SU-DHL-6 (cell line): ENCODE measurements around the gene TIMM17A.

Experiments
- H2AFZ ChIP-seq: fragments of 200-600 bp; sonication (generic); 2 replicates; pipeline ENCODE4 v1.6.1; 2014; ENCODE audit warnings: low read depth, mild to moderate bottlenecking, moderate library complexity, mixed read lengths, antibody characterized with exemption, low read length; ENCODE audit not compliant: severe bottlenecking
- H3F3A ChIP-seq: fragments of 200-600 bp; shearing (Covaris generic); 2 replicates; pipeline ENCODE4 v1.6.0; 2016; ENCODE audit warnings: antibody characterized with exemption, mild to moderate bottlenecking; ENCODE audit not compliant: insufficient read depth
- H3K27ac ChIP-seq: fragments of 200-600 bp; sonication (generic); 2 replicates; pipeline ENCODE4 v1.5.1; 2016; ENCODE audit warnings: low read depth, mild to moderate bottlenecking, low read length, moderate library complexity, mixed read lengths
- H3K27me3 ChIP-seq: fragments of 200-600 bp; sonication (generic), shearing (Covaris generic); 2 replicates; pipeline ENCODE4 v1.6.0; 2014; ENCODE audit warnings: mild to moderate bottlenecking, low read length
- H3K36me3 ChIP-seq: fragments of 200-600 bp; sonication (generic); 2 replicates; pipeline ENCODE4 v1.6.1; 2014; ENCODE audit warnings: mild to moderate bottlenecking, low read length, mixed read lengths
- H3K4me2 ChIP-seq: fragments of 300-600, 200-600 bp; shearing (Covaris generic), sonication (generic); 2 replicates; pipeline ENCODE4 v1.6.0; 2014; ENCODE audit warnings: low read length, low read depth, mild to moderate bottlenecking; ENCODE audit not compliant: poor library complexity, severe bottlenecking
- H3K4me3 ChIP-seq: fragments of 200-600 bp; sonication (generic); 2 replicates; pipeline ENCODE4 v1.5.1; 2014; ENCODE audit warnings: antibody characterized with exemption, low read length, mild to moderate bottlenecking, mixed read lengths; ENCODE audit not compliant: insufficient read depth, poor library complexity, severe bottlenecking
- H3K79me2 ChIP-seq: fragments of 200-600 bp; sonication (generic); 2 replicates; pipeline ENCODE4 v1.6.1; 2014; ENCODE audit warnings: mild to moderate bottlenecking, low read length, moderate library complexity; ENCODE audit not compliant: insufficient read depth
- H3K9ac ChIP-seq: fragments of 200-600 bp; sonication (generic); 2 replicates; pipeline ENCODE4 v1.7.0; 2014; ENCODE audit warnings: mild to moderate bottlenecking, low read length
- H3K9me2 ChIP-seq: fragments of 200-600 bp; sonication (generic); replicated peaks from 2 replicates; pipeline ENCODE4 v1.6.1; 2014; ENCODE audit warnings: low read length; ENCODE audit not compliant: insufficient read depth
- H3K9me3 ChIP-seq: fragments of 200-600 bp; sonication (generic); 2 replicates; pipeline ENCODE4 v1.6.1; 2014; ENCODE audit warnings: low read length, mixed read lengths; ENCODE audit not compliant: insufficient read depth
- H4K20me1 ChIP-seq: fragments of 200-600 bp; sonication (generic); 2 replicates; pipeline ENCODE4 v1.6.1; 2014; ENCODE audit warnings: low read depth, mild to moderate bottlenecking, antibody characterized with exemption, low read length, moderate library complexity, mixed read lengths
- CTCF ChIP-seq: fragments of 200-600 bp; sonication (generic); IDR thresholded peaks from one replicate; pipeline ENCODE4 v1.5.1; 2017; ENCODE audit warnings: antibody characterized with exemption, mild to moderate bottlenecking, low read length, moderate library complexity; ENCODE audit not compliant: insufficient read depth, poor library complexity, severe bottlenecking
- EZH2phosphoT487 ChIP-seq: fragments of 200-600 bp; sonication (generic), shearing (Covaris generic); conservative IDR thresholded peaks from 2 replicates; pipeline ENCODE4 v1.6.1; 2018; ENCODE audit warnings: mild to moderate bottlenecking, antibody characterized with exemption, low read length, moderate library complexity, mixed read lengths

The TIMM17A gene

GRCh38 chr1:201942129-201942495, 13.2 kb upstream of the TIMM17A start:
- Histone ChIP-seq H3K27me3 (no peaks in the 10 kb centered on the region), H3K9me3 (no peaks in the 10 kb centered on the region), H3K36me3 (no peaks in the 10 kb centered on the region), H3K9me2 (no peaks in the 10 kb centered on the region), H3K9ac (no peak overlapping the region), H4K20me1 (no peaks in the 10 kb centered on the region), H2AFZ (no peak overlapping the region), H3K4me3 (no peak overlapping the region), H3K27ac (no peak overlapping the region), H3F3A (no peaks in the 10 kb centered on the region), H3K4me2 (no peak overlapping the region), H3K79me2 (no peaks in the 10 kb centered on the region)
- no peak for TF ChIP-seq EZH2phosphoT487
- TF ChIP-seq CTCF, result no peak

GRCh38 chr1:201944002-201944401, 11.3 kb upstream of the TIMM17A start:
- H3K9ac ChIP-seq, result no peak overlapping the region
- no peak for TF ChIP-seq CTCF
- TF ChIP-seq EZH2phosphoT487, result no peak
- H3F3A ChIP-seq, result no peaks in the 10 kb centered on the region
- no peak overlapping the region for H3K27ac ChIP-seq
- H3K9me3 ChIP-seq, result no peaks in the 10 kb centered on the region
- no peaks in the 10 kb centered on the region for H3K27me3 ChIP-seq
- H3K9me2 ChIP-seq, result no peaks in the 10 kb centered on the region
- no peaks in the 10 kb centered on the region for H4K20me1 ChIP-seq
- H2AFZ ChIP-seq, result no peak overlapping the region
- no peaks in the 10 kb centered on the region for H3K79me2 ChIP-seq
- H3K4me3 ChIP-seq, result no peak overlapping the region
- no peaks in the 10 kb centered on the region for H3K36me3 ChIP-seq
- H3K4me2 ChIP-seq, result no peak overlapping the region

GRCh38 chr1:201944639-201945038, 10.7 kb upstream of the TIMM17A start:
- no peak overlapping the region for H3K4me3 ChIP-seq
- H3K9ac ChIP-seq, result no peak overlapping the region
- H3K4me2 ChIP-seq, result no peak overlapping the region

More at GRCh38 chr1:201944639-201945038, 10.7 kb upstream of the TIMM17A start:
- Histone ChIP-seq H3K9me3 (no peaks in the 10 kb centered on the region), H3K27me3 (no peaks in the 10 kb centered on the region), H2AFZ (no peak overlapping the region), H3K79me2 (no peaks in the 10 kb centered on the region), H3K27ac (no peak overlapping the region), H3F3A (no peaks in the 10 kb centered on the region), H3K9me2 (no peaks in the 10 kb centered on the region), H4K20me1 (no peaks in the 10 kb centered on the region), H3K36me3 (no peaks in the 10 kb centered on the region)
- no peak for TF ChIP-seq EZH2phosphoT487
- TF ChIP-seq CTCF, result no peak
